Dermis microvascular lymphatic vessel endothelial cell (primary cell): ENCODE data around the gene PSMD7. TPM values are rescaled to one million over a fixed set of nuclear protein-coding genes. Genes with fewer than 3 reads are reported as not detected.
A peak's percentile ranks its signal among the peaks of the same experiment; 100 is the strongest.

Source experiments
- DNase-seq, 2 donors: peaks; one replicate each; pipeline versions ENCODE4 v3.0.0 to v3.0.0-alpha.2; 2010; ENCODE audit warnings: low read depth in 2 of 2
- total RNA-seq: library from RNA; depleted of rRNA; stranded (reverse); fragments of >200 nt; gene quantifications from 2 replicates; pipeline ENCODE4 v1.2.1, GENCODE V29; 2014

The PSMD7 gene
- total RNA-seq = 66.4 and 75.2 TPM in 2 replicates

- peak; percentile 81 to 93 for DNase-seq
Observed at GRCh38 chr16:74296432-74297144, at the start of gene PSMD7. TSS of gene PSMD7 (plus strand) at chr16:74296814. CDS start at chr16:74296915, 101 bp downstream.

- DNase-seq = no peak
Observed at GRCh38 chr16:74249254-74249653, 47.4 kb upstream of the PSMD7 start.

GRCh38 chr16:74249846-74250245 is 46.8 kb upstream of the PSMD7 start:
- DNase-seq = no peak

- no peak for DNase-seq
Observed at GRCh38 chr16:74252329-74252728, 44.3 kb upstream of the PSMD7 start.

GRCh38 chr16:74253161-74253938 is 43.3 kb upstream of the PSMD7 start:
- no peak for DNase-seq

GRCh38 chr16:74257061-74257460 is 39.6 kb upstream of the PSMD7 start:
- no peak for DNase-seq

- no peak for DNase-seq
Observed at GRCh38 chr16:74261068-74261467, 35.5 kb upstream of the PSMD7 start.

GRCh38 chr16:74264811-74265210 is 31.8 kb upstream of the PSMD7 start:
- no peak for DNase-seq

GRCh38 chr16:74268372-74268782 is 28.2 kb upstream of the PSMD7 start:
- DNase-seq = no peak

- no peak for DNase-seq
Observed at GRCh38 chr16:74271872-74272271, 24.7 kb upstream of the PSMD7 start.

GRCh38 chr16:74275031-74275636 is 21.5 kb upstream of the PSMD7 start:
- peak in 1 of 2 donors; percentile 28 for DNase-seq

- DNase-seq = no peak
Observed at GRCh38 chr16:74275711-74276110, 20.9 kb upstream of the PSMD7 start.

- no peak for DNase-seq
Observed at GRCh38 chr16:74277974-74278373, 18.6 kb upstream of the PSMD7 start.

- no peak for DNase-seq
Observed at GRCh38 chr16:74279266-74279665, 17.3 kb upstream of the PSMD7 start.

- DNase-seq = no peak
Observed at GRCh38 chr16:74279805-74280204, 16.8 kb upstream of the PSMD7 start.

GRCh38 chr16:74280448-74280847 is 16.2 kb upstream of the PSMD7 start:
- no peak for DNase-seq

GRCh38 chr16:74281300-74281699 is 15.3 kb upstream of the PSMD7 start:
- no peak for DNase-seq

- no peak for DNase-seq
Observed at GRCh38 chr16:74283716-74284115, 12.9 kb upstream of the PSMD7 start.

- DNase-seq = no peak
Observed at GRCh38 chr16:74288065-74288464, 8.5 kb upstream of the PSMD7 start.

GRCh38 chr16:74290356-74290755 is 6.3 kb upstream of the PSMD7 start:
- DNase-seq = no peak

GRCh38 chr16:74291176-74291575 is 5.4 kb upstream of the PSMD7 start:
- no peak for DNase-seq

- no peak for DNase-seq
Observed at GRCh38 chr16:74291577-74292208, 4.9 kb upstream of the PSMD7 start.
